GM12878 (cell line): Measurements from ENCODE around the gene SIDT1. TPM values are rescaled to one million over a fixed set of nuclear protein-coding genes. Genes with fewer than 3 reads are reported as not detected.

Source experiments
- ATAC-seq: fragments of 200-7000 bp; cut with Tn5 transposase; 3 replicates; pipeline ENCODE4 v1.9.1; 2020; ENCODE audit warnings: mild to moderate bottlenecking, moderate library complexity
- BruUV-seq: library from RNA; stranded (reverse); fragments of 400-500 nt; replicated peaks from 2 replicates; lab custom pipeline; 2021; lab: Mats Ljungman, UMichigan
- CTCF ChIA-PET: fragments of 300-600 bp; sonication (Branson Sonifier 250); formaldehyde crosslinking; extraction: SDS; loops from one replicate; lab custom pipeline; 2021; ENCODE audit warnings: inconsistent platforms; lab: Yijun Ruan, JAX
- POLR2A ChIA-PET: fragments of 350-600 bp; formaldehyde crosslinking; extraction: SDS; loops from one replicate; lab custom pipeline; 2021; ENCODE audit warnings: inconsistent platforms; lab: Charles Lee
- RAD21 ChIA-PET: fragments of 300-600 bp; sonication (Branson Sonifier 250); formaldehyde crosslinking; loops from one replicate; lab custom pipeline; 2023; ENCODE audit warnings: antibody characterized with exemption; ENCODE audit not compliant: unreplicated experiment; lab: Charles Lee
- SMC1A ChIA-PET: fragments of 300-600 bp; sonication (Branson Sonifier 250); formaldehyde crosslinking; loops from one replicate; lab custom pipeline; 2023; ENCODE audit not compliant: unreplicated experiment, uncharacterized antibody; lab: Charles Lee
- DNase-seq: peaks from one replicate; pipeline ENCODE4 v3.0.0-alpha.2; 2011; ENCODE audit warnings: low read depth, low spot score
- FAIRE-seq: peaks from 3 replicates; lab custom pipeline; 2011; peaks lifted over from hg19 to GRCh38; lab: Jason Lieb, UNC
- H2AFZ ChIP-seq: 2 replicates; pipeline ENCODE4 v1.6.0; 2011; ENCODE audit warnings: low read depth, low read length, control low read depth; ENCODE audit not compliant: control insufficient read depth
- H3K27ac ChIP-seq: 2 replicates; pipeline ENCODE4 v1.5.1; 2011; ENCODE audit warnings: control low read depth; ENCODE audit not compliant: control insufficient read depth, insufficient read depth
- H3K27me3 ChIP-seq, 2 experiments: replicated peaks in 1 of 2; 2 replicates each; pipeline versions ENCODE4 v1.6.0 to v1.6.1; 2011; ENCODE audit warnings: low read length in 1 of 2; ENCODE audit not compliant: control insufficient read depth in 2 of 2, insufficient read depth in 2 of 2
- H3K36me3 ChIP-seq, 2 experiments: 2 replicates each; pipeline ENCODE4 v1.5.1; 2011; ENCODE audit warnings: low read length in 1 of 2; ENCODE audit not compliant: control insufficient read depth in 2 of 2, insufficient read depth in 2 of 2
- H3K4me1 ChIP-seq: 2 replicates; pipeline ENCODE4 v1.6.1; 2011; ENCODE audit warnings: mild to moderate bottlenecking, low read length, moderate library complexity, mixed read lengths; ENCODE audit not compliant: control insufficient read depth, insufficient read depth
- H3K4me2 ChIP-seq: 2 replicates; pipeline ENCODE4 v1.6.0; 2011; ENCODE audit warnings: control low read depth; ENCODE audit not compliant: control insufficient read depth, insufficient read depth
- H3K4me3 ChIP-seq: fragments of 200-600 bp; sonication (generic); 2 replicates; pipeline ENCODE4 v1.5.1; 2016
- H3K79me2 ChIP-seq: 2 replicates; pipeline ENCODE4 v1.6.0; 2011; ENCODE audit warnings: low read length; ENCODE audit not compliant: control insufficient read depth, insufficient read depth
- H3K9ac ChIP-seq: 2 replicates; pipeline ENCODE4 v1.8.0; 2011; ENCODE audit warnings: low read length, control low read depth, mixed read lengths; ENCODE audit not compliant: control insufficient read depth, insufficient read depth
- H3K9me3 ChIP-seq: replicated peaks from 3 replicates; pipeline ENCODE4 v1.5.1; 2011; ENCODE audit warnings: mild to moderate bottlenecking, low read length; ENCODE audit not compliant: control insufficient read depth, insufficient read depth
- H4K20me1 ChIP-seq: 2 replicates; pipeline ENCODE4 v1.6.0; 2011; ENCODE audit not compliant: control insufficient read depth, insufficient read depth
- ATF7 ChIP-seq: fragments of 450-650 bp; IDR thresholded peaks from 2 replicates; pipeline ENCODE4 v1.6.1; 2016; ENCODE audit warnings: low read depth, mild to moderate bottlenecking
- BCLAF1 ChIP-seq: fragments of 450-650 bp; IDR thresholded peaks from 2 replicates; pipeline ENCODE4 v1.6.1; 2017; ENCODE audit warnings: antibody characterized with exemption, mild to moderate bottlenecking, moderate library complexity
- BMI1 ChIP-seq: fragments of 450-650 bp; IDR thresholded peaks from 2 replicates; pipeline ENCODE4 v1.6.1; 2016; ENCODE audit warnings: mild to moderate bottlenecking, moderate library complexity, borderline replicate concordance
- CREM ChIP-seq: IDR thresholded peaks from 2 replicates; pipeline ENCODE4 v1.6.1; 2014; ENCODE audit warnings: antibody characterized with exemption, low read depth
- HDAC6 ChIP-seq: fragments of 200-600 bp; sonication (generic); IDR thresholded peaks from one replicate; pipeline ENCODE4 v1.8.0; 2017; ENCODE audit warnings: antibody characterized with exemption; ENCODE audit not compliant: unreplicated experiment
- IKZF1 ChIP-seq: fragments of 450-650 bp; conservative IDR thresholded peaks from 2 replicates; pipeline ENCODE4 v1.6.1; 2017; ENCODE audit warnings: antibody characterized with exemption, mild to moderate bottlenecking
- JUND ChIP-seq: IDR thresholded peaks from 2 replicates; pipeline ENCODE4 v1.6.1; 2012; ENCODE audit warnings: low read depth, mild to moderate bottlenecking, low read length, improper control_type of control experiment, moderate library complexity
- MAX ChIP-seq: IDR thresholded peaks from 2 replicates; pipeline ENCODE4 v1.6.1; 2012; ENCODE audit warnings: low read depth, low read length, improper control_type of control experiment
- RCOR1 ChIP-seq: conservative IDR thresholded peaks from 2 replicates; pipeline ENCODE4 v1.6.1; 2012; ENCODE audit warnings: low read depth, low read length, improper control_type of control experiment
- SMARCA5 ChIP-seq: fragments of 450-650 bp; IDR thresholded peaks from 2 replicates; pipeline ENCODE4 v1.6.1; 2017; ENCODE audit warnings: mild to moderate bottlenecking
- SPI1 ChIP-seq: IDR thresholded peaks from 2 replicates; pipeline ENCODE4 v1.6.1; 2011; ENCODE audit warnings: low read depth, mild to moderate bottlenecking, low read length, moderate library complexity, borderline replicate concordance; ENCODE audit not compliant: insufficient read depth
- SREBF2 ChIP-seq: IDR thresholded peaks from 2 replicates; pipeline ENCODE4 v1.6.1; 2012; ENCODE audit warnings: mild to moderate bottlenecking, low read length
- TBL1XR1 ChIP-seq: IDR thresholded peaks from 2 replicates; pipeline ENCODE4 v1.6.1; 2012; ENCODE audit warnings: low read depth, low read length, improper control_type of control experiment
- WGBS: methylation state at CpG from one replicate; pipeline ENCODE4 v1.1.6; 2016; ENCODE audit warnings: low lambda C conversion rate; ENCODE audit not compliant: insufficient replicate concordance, insufficient coverage; ENCODE audit errors: missing lambda C conversion rate; 5-methylcytosine and 5-hydroxymethylcytosine counted together
- in situ Hi-C: fragments of 300-500 bp; cut with MboI; formaldehyde crosslinking; loops from 9 replicates; pipeline ENCODE4 v1.14.3; 2018; ENCODE audit warnings: mixed read lengths
- intact Hi-C: fragments of 100-400 bp; cut with micrococcal nuclease; formaldehyde crosslinking; loops from one replicate; pipeline ENCODE4 v1.14.2; 2022; ENCODE audit not compliant: unreplicated experiment
- polyA plus RNA-seq, 11 experiments: library from polyadenylated mRNA; depleted of rRNA in 4 of 11; unstranded in 6 of 11; stranded (reverse) in 5 of 11; fragments of >200 nt; fragmentation: Nextera tagmentation in 4 of 11; fragmentation: Illumina TruSeq in 1 of 11; extraction: Ambion mirVana in 4 of 11; extraction: Trizol in 1 of 11; gene quantifications; 1 replicate in 1 of 11; 2 replicates in 10 of 11; pipeline versions ENCODE4 v1.2.1 to v1.2.3, GENCODE V29; 2011 to 2016; ENCODE audit warnings: inconsistent platforms in 2 of 11, missing spikeins in 2 of 11, low read depth in 1 of 11
- total RNA-seq, 4 experiments: library from RNA; depleted of rRNA in 3 of 4; stranded (reverse); fragments of >200 nt in 3 of 4; fragmentation: Illumina TruSeq in 1 of 4; extraction: Trizol in 1 of 4; gene quantifications; 2 replicates each; pipeline versions ENCODE4 v1.2.1 to v1.2.3, GENCODE V29; 2013 to 2021

Gene SIDT1
- total and polyA plus RNA-seq, 10 of the 15 experiments (the other 5 are each of a cell fraction or from before 2014, with no cell fraction given): 3.0 to 45.0 (median 26.6) TPM

- no TSS peak for BruUV-seq
- H2AFZ ChIP-seq: no peak overlapping the region
- H3K27ac ChIP-seq: no peak overlapping the region
- H3K27me3 ChIP-seq: no peaks in the 10 kb centered on the region
- POLR2A ChIA-PET: interaction anchor here (0.8 to 1.1 kb wide), 2 partner anchors 12 to 24 kb away, joined by 3 to 4 read pairs; no protein-coding TSS in a partner anchor
- peak; percentile 23; the same call in 2 of the 3 replicates for ATAC-seq
- peak overlapping the region; percentile 26; the same call in 1 of the 2 replicates for H3K4me2 ChIP-seq
- no peaks in the 10 kb centered on the region for H4K20me1 ChIP-seq
- peaks cover 0 to 9% of the 10 kb centered on the region in 2 experiments; a peak in 2 of 4 replicates for H3K36me3 ChIP-seq
- no peak for DNase-seq
- no peak overlapping the region for H3K4me3 ChIP-seq
- in situ Hi-C loops: no loop called here
- no peak overlapping the region for H3K9ac ChIP-seq
- RAD21 ChIA-PET: interaction anchor here (2.1 kb wide), 1 partner anchor 11 kb away, joined by 10 read pairs; no protein-coding TSS in a partner anchor
- 12% methylated on average over 4 of the region's 4 CpGs for WGBS
- TF ChIP-seq SMARCA5 (no peak), RCOR1 (no peak), BMI1 (no peak), SREBF2 (no peak), JUND (no peak), CREM (no peak), IKZF1 (no peak), HDAC6 (no peak), SPI1 (no peak), ATF7 (no peak), BCLAF1 (no peak), TBL1XR1 (no peak), MAX (no peak)
- no peaks in the 10 kb centered on the region; the same call in none of the 2 replicates for H3K79me2 ChIP-seq
- intact Hi-C loops: no loop called here
- peak; percentile 84 for FAIRE-seq
- no peaks in the 10 kb centered on the region for H3K4me1 ChIP-seq
- CTCF ChIA-PET: interaction anchor here (0.9 to 5.3 kb wide), 7 partner anchors 9 to 229 kb away, joined by 3 to 23 read pairs (median 5); no protein-coding TSS in a partner anchor
- SMC1A ChIA-PET: interaction anchor here (1.0 to 3.3 kb wide), 5 partner anchors 8 to 70 kb away, joined by 3 to 25 read pairs (median 5); partner anchors contain the start of gene SPICE1
- peaks cover 2% of the 10 kb centered on the region; the same call in 2 of the 3 replicates for H3K9me3 ChIP-seq
Measured at GRCh38 chr3:113507501-113508067, 24.8 kb upstream of the SIDT1 start.
